ENCODE data around the gene TXK.

DNA sequence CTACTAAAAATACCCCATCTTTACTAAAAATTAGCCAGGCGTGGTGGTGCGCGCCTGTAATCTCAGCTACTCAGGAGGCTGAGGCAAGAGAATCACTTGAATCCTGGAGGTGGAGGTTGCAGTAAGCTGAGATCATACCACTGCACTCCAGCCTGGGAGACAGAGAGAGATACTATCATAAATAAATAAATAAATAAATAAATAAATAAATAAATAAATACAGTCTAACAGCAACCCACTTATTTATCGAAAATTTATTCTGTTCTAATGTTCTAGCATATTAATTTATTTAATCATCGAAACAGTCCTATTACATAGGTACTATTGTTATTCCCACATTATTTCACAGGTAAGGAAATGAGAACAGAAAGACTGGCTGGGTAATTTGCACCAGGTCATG, 18.2 kb upstream of the TXK start:
- no peak for TF ChIP-seq CTCF (IDR thresholded peaks at IDR 0.05)
- no peak for TF ChIP-seq POLR2A (IDR thresholded peaks at IDR 0.05)

All from right lobe of liver (tissue), 4 donors.